OCI-LY1 (cell line): ENCODE results near the gene THSD1.

Source experiments
- H2AFZ ChIP-seq: fragments of 200-600 bp; sonication (generic), shearing (Covaris generic); 2 replicates; pipeline ENCODE4 v1.6.0; 2014; ENCODE audit warnings: antibody characterized with exemption, mild to moderate bottlenecking, low read length
- H3F3A ChIP-seq: fragments of 200-600 bp; sonication (generic), shearing (Covaris generic); 2 replicates; pipeline ENCODE4 v1.6.0; 2014; ENCODE audit warnings: mild to moderate bottlenecking, antibody characterized with exemption, low read length, moderate library complexity; ENCODE audit not compliant: insufficient read depth
- H3K27ac ChIP-seq: fragments of 200-600 bp; sonication (generic); 2 replicates; pipeline ENCODE4 v1.5.1; 2014; ENCODE audit warnings: low read length, mixed run types, mild to moderate bottlenecking, low read depth; ENCODE audit not compliant: poor library complexity, severe bottlenecking
- H3K27me3 ChIP-seq: fragments of 200-600 bp; sonication (generic); 2 replicates; pipeline ENCODE4 v1.6.0; 2014; ENCODE audit warnings: antibody characterized with exemption, mild to moderate bottlenecking, low read length, moderate library complexity; ENCODE audit not compliant: insufficient read depth
- H3K36me3 ChIP-seq: fragments of 200-600 bp; sonication (generic); 2 replicates; pipeline ENCODE4 v1.6.1; 2014; ENCODE audit warnings: mild to moderate bottlenecking, antibody characterized with exemption, low read length, moderate library complexity, mixed read lengths; ENCODE audit not compliant: insufficient read depth
- H3K4me1 ChIP-seq: fragments of 200-600 bp; sonication (generic); 2 replicates; pipeline ENCODE4 v1.5.1; 2014; ENCODE audit warnings: mild to moderate bottlenecking, low read length, moderate library complexity; ENCODE audit not compliant: insufficient read depth, severe bottlenecking
- H3K4me2 ChIP-seq: fragments of 200-600 bp; sonication (generic), shearing (Covaris generic); 2 replicates; pipeline ENCODE4 v1.6.1; 2014; ENCODE audit warnings: low read length
- H3K4me3 ChIP-seq: fragments of 200-600 bp; sonication (generic); 2 replicates; pipeline ENCODE4 v1.5.1; 2014; ENCODE audit warnings: low read length, low read depth, mild to moderate bottlenecking, mixed read lengths; ENCODE audit not compliant: poor library complexity, severe bottlenecking
- H3K79me2 ChIP-seq: fragments of 200-600 bp; shearing (Covaris generic); 2 replicates; pipeline ENCODE4 v1.6.1; 2016; ENCODE audit warnings: mixed run types, low read length, mixed read lengths; ENCODE audit not compliant: insufficient read depth
- H3K9ac ChIP-seq: fragments of 200-600 bp; sonication (generic), shearing (Covaris generic); 2 replicates; pipeline ENCODE4 v1.6.1; 2014; ENCODE audit warnings: mild to moderate bottlenecking, low read length, mixed read lengths
- H3K9me2 ChIP-seq: fragments of 200-600 bp; sonication (generic), shearing (Covaris generic); 2 replicates; pipeline ENCODE4 v1.6.1; 2014; ENCODE audit warnings: low read depth, mild to moderate bottlenecking, low read length, mixed read lengths
- H3K9me3 ChIP-seq: fragments of 200-600 bp; shearing (Covaris generic); 2 replicates; pipeline ENCODE4 v1.6.1; 2014; ENCODE audit warnings: low read length, mixed read lengths
- H4K20me1 ChIP-seq: fragments of 200-600 bp; sonication (generic), shearing (Covaris generic); 2 replicates; pipeline ENCODE4 v1.6.0; 2016; ENCODE audit warnings: mild to moderate bottlenecking, low read length; ENCODE audit not compliant: insufficient read depth
- EZH2 ChIP-seq: fragments of 200-600 bp; sonication (generic), shearing (Covaris generic); IDR thresholded peaks from 2 replicates; pipeline ENCODE4 v1.8.0; 2017; ENCODE audit warnings: borderline replicate concordance, mixed run types, mild to moderate bottlenecking, antibody characterized with exemption, low read length, moderate library complexity, mixed read lengths
- TF ChIP-seq, protein P1 (sequence below): fragments of 200-600 bp; sonication (generic), shearing (Covaris generic); IDR thresholded peaks from 2 replicates; pipeline ENCODE4 v1.5.1; 2017; ENCODE audit warnings: mild to moderate bottlenecking, antibody characterized with exemption, low read length, moderate library complexity, mixed read lengths

THSD1 gene

DNA sequence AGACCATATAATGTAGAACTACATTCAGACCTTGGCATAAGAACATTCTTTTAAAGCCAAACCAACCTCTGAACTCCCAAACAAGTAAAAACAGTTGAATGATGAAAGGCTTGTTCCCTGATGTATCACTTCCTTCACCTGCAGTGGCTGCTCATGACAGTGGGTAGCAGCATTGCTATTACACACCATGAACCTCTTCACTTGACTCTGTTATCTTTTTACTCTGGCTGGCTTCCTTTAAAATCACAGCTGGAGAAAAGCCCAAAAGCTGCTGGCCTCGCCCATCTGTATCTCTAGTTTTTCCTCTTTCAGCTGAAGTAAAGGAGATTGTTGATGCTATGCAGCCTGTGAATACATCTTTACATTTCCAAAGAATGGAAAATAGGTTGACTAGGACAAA, 22.6 kb downstream of the THSD1 start:
- Histone ChIP-seq H2AFZ (no peak overlapping the region), H4K20me1 (no peaks in the 10 kb centered on the region), H3K9me3 (no peaks in the 10 kb centered on the region), H3K4me3 (no peak overlapping the region), H3F3A (no peaks in the 10 kb centered on the region), H3K27me3 (no peaks in the 10 kb centered on the region; the same call in 1 of the 2 replicates), H3K9me2 (no peaks in the 10 kb centered on the region), H3K4me2 (no peak overlapping the region), H3K4me1 (no peaks in the 10 kb centered on the region), H3K79me2 (no peaks in the 10 kb centered on the region), H3K9ac (no peak overlapping the region), H3K27ac (no peak overlapping the region), H3K36me3 (no peaks in the 10 kb centered on the region)
- no peak for TF ChIP-seq EZH2

DNA sequence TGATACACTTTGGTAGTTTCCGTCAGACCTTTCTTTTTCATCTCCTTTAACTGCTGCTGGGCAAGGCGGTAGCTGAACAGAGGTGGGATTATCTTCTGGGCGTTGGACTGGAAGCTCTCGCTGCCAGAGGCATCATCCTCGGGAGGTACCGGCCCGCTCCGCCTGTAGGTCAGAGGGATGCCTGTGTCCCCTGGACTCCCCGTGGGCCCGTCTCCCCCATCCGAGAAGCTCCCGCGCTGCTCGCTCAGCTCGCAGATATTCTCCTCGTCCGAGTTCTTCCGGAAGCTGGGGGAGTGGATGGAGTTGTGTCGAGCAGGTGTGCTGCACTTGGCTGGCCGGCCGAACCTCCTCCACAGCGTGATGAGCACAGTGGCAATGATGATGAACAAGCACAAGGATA, 27.7 kb downstream of the THSD1 start:
- no peaks in the 10 kb centered on the region for H3K9me2 ChIP-seq
- H3K27me3 ChIP-seq = no peaks in the 10 kb centered on the region; the same call in 1 of the 2 replicates
- no peaks in the 10 kb centered on the region for H4K20me1 ChIP-seq
- no peaks in the 10 kb centered on the region for H3K9me3 ChIP-seq
- H3K4me1 ChIP-seq = no peaks in the 10 kb centered on the region
- no peak overlapping the region for H3K4me3 ChIP-seq
- no peak overlapping the region for H3K9ac ChIP-seq
- no peak overlapping the region for H2AFZ ChIP-seq
- no peaks in the 10 kb centered on the region for H3K79me2 ChIP-seq
- H3K27ac ChIP-seq = no peak overlapping the region
- no peaks in the 10 kb centered on the region for H3K36me3 ChIP-seq
- TF ChIP-seq, protein P1, sequence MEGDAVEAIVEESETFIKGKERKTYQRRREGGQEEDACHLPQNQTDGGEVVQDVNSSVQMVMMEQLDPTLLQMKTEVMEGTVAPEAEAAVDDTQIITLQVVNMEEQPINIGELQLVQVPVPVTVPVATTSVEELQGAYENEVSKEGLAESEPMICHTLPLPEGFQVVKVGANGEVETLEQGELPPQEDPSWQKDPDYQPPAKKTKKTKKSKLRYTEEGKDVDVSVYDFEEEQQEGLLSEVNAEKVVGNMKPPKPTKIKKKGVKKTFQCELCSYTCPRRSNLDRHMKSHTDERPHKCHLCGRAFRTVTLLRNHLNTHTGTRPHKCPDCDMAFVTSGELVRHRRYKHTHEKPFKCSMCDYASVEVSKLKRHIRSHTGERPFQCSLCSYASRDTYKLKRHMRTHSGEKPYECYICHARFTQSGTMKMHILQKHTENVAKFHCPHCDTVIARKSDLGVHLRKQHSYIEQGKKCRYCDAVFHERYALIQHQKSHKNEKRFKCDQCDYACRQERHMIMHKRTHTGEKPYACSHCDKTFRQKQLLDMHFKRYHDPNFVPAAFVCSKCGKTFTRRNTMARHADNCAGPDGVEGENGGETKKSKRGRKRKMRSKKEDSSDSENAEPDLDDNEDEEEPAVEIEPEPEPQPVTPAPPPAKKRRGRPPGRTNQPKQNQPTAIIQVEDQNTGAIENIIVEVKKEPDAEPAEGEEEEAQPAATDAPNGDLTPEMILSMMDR = no peak
- TF ChIP-seq EZH2 = no peak
- H3K4me2 ChIP-seq = no peak overlapping the region
- H3F3A ChIP-seq = no peaks in the 10 kb centered on the region

DNA sequence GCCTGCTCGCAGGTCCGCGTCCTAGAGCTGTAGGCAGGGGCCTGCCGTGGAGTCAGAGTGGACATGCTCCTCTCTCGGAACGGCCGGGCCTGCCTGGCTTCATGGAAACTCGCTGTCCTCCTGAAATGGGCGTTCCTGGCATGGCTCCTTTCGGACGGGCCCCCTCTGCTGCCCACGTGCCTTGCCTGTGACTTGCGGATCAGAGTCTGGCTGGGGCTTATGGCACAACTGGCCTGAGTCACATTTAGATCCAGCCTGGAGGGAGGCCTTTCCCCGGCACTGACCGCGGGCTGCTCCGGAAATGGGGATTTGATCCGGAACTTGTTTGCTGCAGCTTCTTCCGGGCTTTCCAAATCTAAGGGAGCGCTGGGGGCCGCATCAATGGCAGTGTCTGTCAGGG, 28.1 kb downstream of the THSD1 start:
- Histone ChIP-seq H2AFZ (no peak overlapping the region), H3K9me2 (no peaks in the 10 kb centered on the region), H4K20me1 (no peaks in the 10 kb centered on the region)

More for the DNA sequence above, 28.1 kb downstream of the THSD1 start:
- Histone ChIP-seq H3K9me3 (no peaks in the 10 kb centered on the region), H3K4me1 (no peaks in the 10 kb centered on the region), H3F3A (no peaks in the 10 kb centered on the region), H3K27me3 (no peaks in the 10 kb centered on the region; the same call in 1 of the 2 replicates), H3K36me3 (no peaks in the 10 kb centered on the region), H3K4me2 (no peak overlapping the region), H3K4me3 (no peak overlapping the region), H3K27ac (no peak overlapping the region), H3K9ac (no peak overlapping the region), H3K79me2 (no peaks in the 10 kb centered on the region)
- TF ChIP-seq EZH2 = no peak
- TF ChIP-seq, protein P1 = no peak
